T-cell (primary cell): ENCODE data around the gene SMC4. TPM values are rescaled to one million over a fixed set of nuclear protein-coding genes. Genes with fewer than 3 reads are reported as not detected.

Experiments used
- ATAC-seq, 4 experiments: fragments of 200-7000 bp in 3 of 4; fragments of 150-1000 bp in 1 of 4; cut with Tn5 transposase; replicated peaks in 1 of 4; 1 replicate in 3 of 4; 2 replicates in 1 of 4; pipeline ENCODE4 v1.10.0; 2021; ENCODE audit warnings: moderate library complexity in 3 of 4, mild to moderate bottlenecking in 2 of 4, moderate number of reproducible peaks in 1 of 4
- CTCF ChIA-PET, 2 donors: fragments of 300-600 bp; sonication (Branson Sonifier 250); formaldehyde crosslinking; loops; one replicate each; lab custom pipeline; 2022; ENCODE audit warnings: antibody characterized with exemption in 2 of 2; lab: Charles Lee
- POLR2A ChIA-PET, 2 donors: fragments of 300-600 bp; sonication (Branson Sonifier 250); formaldehyde crosslinking; loops; one replicate each; lab custom pipeline; 2022; ENCODE audit warnings: antibody characterized with exemption in 2 of 2; lab: Charles Lee
- DNase-seq, 35 experiments: peaks; one replicate each; pipeline versions ENCODE4 v3.0.0 to v3.0.0-alpha.2; 2013 to 2023
- H3K27ac ChIP-seq: one replicate; pipeline ENCODE4 v1.5.1; 2013; ENCODE audit warnings: low read length
- H3K27me3 ChIP-seq, 2 experiments: replicated peaks in 1 of 2; 1 replicate in 1 of 2; 2 replicates in 1 of 2; pipeline versions ENCODE4 v1.6.1 to v1.7.0; 2013; ENCODE audit warnings: low read length in 1 of 2, mixed read lengths in 1 of 2; ENCODE audit not compliant: control insufficient read depth in 2 of 2, insufficient read depth in 2 of 2; ENCODE audit errors: extremely low read depth in 1 of 2
- H3K36me3 ChIP-seq, 2 donors: 1 replicate in 1 of 2; 2 replicates in 1 of 2; pipeline versions ENCODE4 v1.6.1 to v1.7.0; 2013; ENCODE audit warnings: low read length in 1 of 2; ENCODE audit not compliant: control insufficient read depth in 2 of 2, insufficient read depth in 1 of 2; ENCODE audit errors: extremely low read depth in 1 of 2
- H3K4me1 ChIP-seq, 2 experiments: 1 replicate in 1 of 2; 2 replicates in 1 of 2; pipeline versions ENCODE4 v1.6.1 to v1.7.0; 2013; ENCODE audit warnings: low read length in 2 of 2, mixed read lengths in 1 of 2; ENCODE audit not compliant: insufficient read depth in 2 of 2, control insufficient read depth in 1 of 2; ENCODE audit errors: extremely low read depth in 1 of 2
- H3K4me3 ChIP-seq, 2 donors: 1 replicate in 1 of 2; 2 replicates in 1 of 2; pipeline versions ENCODE4 v1.5.1 to v1.7.0; 2013; ENCODE audit warnings: mild to moderate bottlenecking in 2 of 2, low read length in 1 of 2, moderate library complexity in 1 of 2; ENCODE audit not compliant: control insufficient read depth in 1 of 2; ENCODE audit errors: extremely low read depth in 1 of 2
- H3K9me3 ChIP-seq: 2 replicates; pipeline ENCODE4 v1.7.0; 2013
- H3K27ac Mint-ChIP-seq, 2 donors: one replicate each; pipeline ENCODE4 v1.8.0; 2020 to 2021; ENCODE audit warnings: mild to moderate bottlenecking in 2 of 2, mixed read lengths in 2 of 2
- H3K27me3 Mint-ChIP-seq, 2 donors: one replicate each; pipeline ENCODE4 v1.8.0; 2021 to 2022; ENCODE audit warnings: mixed read lengths in 2 of 2
- H3K36me3 Mint-ChIP-seq: one replicate; pipeline ENCODE4 v1.8.0; 2021; ENCODE audit warnings: mixed read lengths
- H3K4me1 Mint-ChIP-seq, 3 donors: one replicate each; pipeline ENCODE4 v1.8.0; 2020 to 2022; ENCODE audit warnings: mixed read lengths in 3 of 3, mild to moderate bottlenecking in 1 of 3
- H3K4me3 Mint-ChIP-seq, 3 donors: one replicate each; pipeline ENCODE4 v1.8.0; 2020 to 2022; ENCODE audit warnings: mild to moderate bottlenecking in 3 of 3, mixed read lengths in 3 of 3, moderate library complexity in 3 of 3
- H3K9me3 Mint-ChIP-seq, 3 donors: one replicate each; pipeline ENCODE4 v1.8.0; 2020 to 2022; ENCODE audit warnings: mixed read lengths in 3 of 3
- WGBS: methylation state at CpG from one replicate; pipeline ENCODE4 v1.1.5; 2013; ENCODE audit warnings: missing lambda C conversion rate; ENCODE audit not compliant: insufficient coverage; 5-methylcytosine and 5-hydroxymethylcytosine counted together
- total RNA-seq, 35 experiments: library from RNA in 6 of 35; stranded (reverse) in 6 of 35; fragments of 120-200 nt in 1 of 35; gene quantifications; one replicate each; pipeline versions ENCODE4 v1.2.1 to v1.2.4 and lab custom pipeline; 2013 to 2026

SMC4 gene
- total RNA-seq, 5 donors from 2014 or later (not counting 1 experiment from before 2014, with no cell fraction given) = 41.9 to 63.1 (median 51.2) TPM

DNA sequence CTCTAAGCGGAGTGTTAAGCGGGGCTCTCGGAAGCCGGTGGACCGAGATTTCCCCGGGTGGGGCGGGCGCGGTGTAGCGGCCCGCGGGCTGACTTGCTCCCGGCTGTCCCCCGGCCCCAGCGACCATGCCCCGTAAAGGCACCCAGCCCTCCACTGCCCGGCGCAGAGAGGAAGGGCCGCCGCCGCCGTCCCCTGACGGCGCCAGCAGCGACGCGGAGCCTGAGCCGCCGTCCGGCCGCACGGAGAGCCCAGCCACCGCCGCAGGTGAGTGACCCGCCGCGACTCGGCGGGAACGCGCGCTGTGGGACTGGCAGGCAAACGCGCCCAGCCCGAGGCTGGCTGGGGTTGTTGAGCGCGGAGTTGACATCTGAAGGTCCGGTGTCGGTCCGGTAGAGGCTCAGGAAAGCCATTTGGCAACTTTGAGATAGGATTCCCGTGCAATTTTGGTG, 1.3 kb downstream of the SMC4 start:
- peaks cover 48 to 60% (median 57%) of the 10 kb centered on the region in 3 donors for H3K4me1 Mint-ChIP-seq
- ATAC-seq (no peak), DNase-seq (peak in 11 of 35 experiments; percentile 1 to 38 (median 8))
- H3K9me3 Mint-ChIP-seq = no peaks in the 10 kb centered on the region
- H3K36me3 Mint-ChIP-seq = peaks cover 5% of the 10 kb centered on the region
- H3K27ac Mint-ChIP-seq = peak overlapping the region; percentile 39 to 99
- Histone ChIP-seq H3K4me3 (peak overlapping the region; percentile 65 to 100), H3K27me3 (peaks cover 0 to 9% of the 10 kb centered on the region in 2 experiments), H3K27ac (no peak overlapping the region), H3K4me1 (peaks cover 13 to 29% of the 10 kb centered on the region in 2 experiments), H3K36me3 (no peaks in the 10 kb centered on the region), H3K9me3 (no peaks in the 10 kb centered on the region)
- POLR2A ChIA-PET = interaction anchor here in 1 of 2 donors (0.5 kb wide), 1 partner anchor 38 kb away, joined by 3 read pairs; no protein-coding TSS in a partner anchor
- H3K27me3 Mint-ChIP-seq = peaks cover 3 to 11% of the 10 kb centered on the region in 2 donors
- H3K4me3 Mint-ChIP-seq = peak overlapping the region; percentile 91 to 97 (median 97)
- CTCF ChIA-PET = interaction anchor here (1.0 kb wide), 4 partner anchors 13 to 412 kb away, joined by 3 to 6 read pairs (median 4); partner anchors contain the start of gene IL12A (in 1 of the 2)
- WGBS = 1% methylated on average over 50 of the region's 51 CpGs

DNA sequence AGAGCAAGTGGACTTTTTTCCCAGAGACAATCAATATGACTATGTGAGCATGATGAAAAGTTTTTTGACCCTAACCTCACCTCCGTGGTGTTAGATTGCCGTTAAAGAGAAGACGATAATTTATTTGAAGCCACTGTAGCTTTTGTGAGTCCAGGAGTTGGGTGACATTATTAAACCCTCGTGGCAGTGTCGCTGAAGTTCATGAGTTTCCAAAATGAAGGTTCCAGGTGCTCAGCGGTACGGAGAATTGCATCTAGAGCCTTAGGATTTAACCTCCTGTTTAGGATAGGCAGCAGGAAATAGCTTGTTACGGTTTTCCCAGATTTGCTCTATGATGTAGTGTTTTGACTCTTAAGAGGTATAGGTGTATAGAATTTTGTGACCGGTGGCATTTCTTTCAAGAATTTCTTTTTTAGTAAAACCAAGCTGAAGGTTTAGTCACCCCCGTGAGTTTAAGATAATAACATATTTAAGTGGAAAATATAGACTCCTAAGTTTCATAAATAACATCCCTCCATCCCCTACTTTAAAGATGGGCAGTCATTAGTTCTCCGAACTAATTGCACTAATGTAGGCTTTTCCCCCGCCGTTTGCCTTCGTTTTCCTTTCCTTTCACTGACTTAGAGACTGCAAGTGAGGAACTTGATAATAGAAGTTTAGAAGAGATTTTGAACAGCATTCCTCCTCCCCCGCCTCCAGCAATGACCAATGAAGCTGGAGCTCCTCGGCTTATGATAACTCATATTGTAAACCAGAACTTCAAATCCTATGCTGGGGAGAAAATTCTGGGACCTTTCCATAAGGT, 2.0 kb downstream of the SMC4 start:
- POLR2A ChIA-PET = interaction anchor here in 1 of 2 donors (0.7 kb wide), 1 partner anchor 10 kb away, joined by 3 read pairs; no protein-coding TSS in a partner anchor
- no peak for ATAC-seq

GRCh38 chr3:160402221-160403027, 3.0 kb downstream of the SMC4 start:
- Mint-ChIP-seq H3K27ac (peak overlapping the region in 1 of 2 donors; percentile 50), H3K4me3 (peak overlapping the region; percentile 83 to 91 (median 89)), H3K36me3 (peaks cover 5% of the 10 kb centered on the region), H3K9me3 (no peaks in the 10 kb centered on the region), H3K4me1 (peaks cover 41 to 53% (median 49%) of the 10 kb centered on the region in 3 donors), H3K27me3 (peaks cover 3 to 11% of the 10 kb centered on the region in 2 donors)
- H3K27ac ChIP-seq = no peak overlapping the region
- WGBS = no CpG with 5 or more reads among the region's 11 CpGs
- H3K36me3 ChIP-seq = no peaks in the 10 kb centered on the region
- H3K4me3 ChIP-seq = peak overlapping the region; percentile 65 to 100
- ChIA-PET CTCF (interaction anchor here (0.9 to 1.5 kb wide), 5 partner anchors 10 to 15 kb away, joined by 3 to 5 read pairs (median 3); no protein-coding TSS in a partner anchor), POLR2A (interaction anchor here in 1 of 2 donors (1.0 to 1.1 kb wide), 3 partner anchors 13 to 39 kb away, joined by 3 to 4 read pairs (median 3); no protein-coding TSS in a partner anchor)
- peaks cover 13 to 34% of the 10 kb centered on the region in 2 experiments for H3K4me1 ChIP-seq
- DNase-seq (no peak), ATAC-seq (no peak)
- H3K27me3 ChIP-seq = peaks cover 0 to 9% of the 10 kb centered on the region in 2 experiments
- no peaks in the 10 kb centered on the region for H3K9me3 ChIP-seq

More for the DNA sequence above, 2.0 kb downstream of the SMC4 start:
- peak in 1 of 35 experiments; percentile 30 for DNase-seq
- Mint-ChIP-seq H3K36me3 (peaks cover 5% of the 10 kb centered on the region), H3K27ac (peak overlapping the region; percentile 16 to 39), H3K27me3 (peaks cover 3 to 11% of the 10 kb centered on the region in 2 donors), H3K4me1 (peaks cover 46 to 60% (median 55%) of the 10 kb centered on the region in 3 donors), H3K9me3 (no peaks in the 10 kb centered on the region), H3K4me3 (peak overlapping the region; percentile 83 to 91 (median 89))
- Histone ChIP-seq H3K4me3 (peak overlapping the region; percentile 65 to 100), H3K9me3 (no peaks in the 10 kb centered on the region), H3K36me3 (no peaks in the 10 kb centered on the region), H3K27me3 (peaks cover 0 to 9% of the 10 kb centered on the region in 2 experiments), H3K27ac (no peak overlapping the region), H3K4me1 (peaks cover 13 to 36% of the 10 kb centered on the region in 2 experiments)
- CTCF ChIA-PET = interaction anchor here in 1 of 2 donors (0.5 to 1.0 kb wide), 3 partner anchors 12 to 413 kb away, joined by 3 to 4 read pairs (median 3); partner anchors contain the start of gene IL12A
- 4% methylated on average over 7 of the region's 16 CpGs for WGBS

DNA sequence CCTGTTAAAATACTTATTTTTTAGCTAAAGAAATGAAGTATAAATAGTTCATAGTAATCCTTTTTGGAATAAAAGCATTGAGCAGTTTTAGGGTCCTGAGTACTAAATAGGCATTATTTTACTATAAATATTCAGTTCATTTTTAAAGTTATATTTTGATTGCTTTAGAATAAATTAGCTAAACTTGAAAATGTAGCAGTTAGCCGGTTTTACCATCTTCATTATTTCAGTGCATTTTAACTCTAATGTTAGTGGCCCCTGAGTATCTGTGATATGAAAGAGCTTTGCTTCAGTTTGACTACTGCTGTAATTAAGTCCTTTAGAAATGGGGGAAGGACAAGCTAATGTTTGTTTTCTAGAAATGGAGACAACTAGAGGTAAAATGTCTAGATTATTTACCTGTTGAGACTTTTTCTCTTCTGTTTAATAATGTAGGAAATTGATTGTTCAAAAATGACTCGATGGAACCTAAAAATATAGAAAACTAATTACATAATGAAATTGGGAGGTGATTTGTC, 3.6 kb downstream of the SMC4 start:
- no peak for DNase-seq
- H3K36me3 ChIP-seq = no peaks in the 10 kb centered on the region
- ATAC-seq = no peak
- WGBS = no CpG with 5 or more reads among the region's 2 CpGs
- no peaks in the 10 kb centered on the region for H3K9me3 Mint-ChIP-seq
- H3K4me1 Mint-ChIP-seq = peaks cover 36 to 50% (median 50%) of the 10 kb centered on the region in 3 donors
- ChIA-PET CTCF (interaction anchor here (0.6 to 1.5 kb wide), 6 partner anchors 9 to 17 kb away, joined by 3 to 5 read pairs (median 3); no protein-coding TSS in a partner anchor), POLR2A (interaction anchor here in 1 of 2 donors (1.0 to 1.1 kb wide), 3 partner anchors 12 to 39 kb away, joined by 3 to 4 read pairs (median 3); no protein-coding TSS in a partner anchor)
- H3K27me3 Mint-ChIP-seq = peaks cover 3 to 11% of the 10 kb centered on the region in 2 donors
- H3K4me3 Mint-ChIP-seq = peak overlapping the region; percentile 83 to 91 (median 89)
- H3K27ac ChIP-seq = no peak overlapping the region
- H3K27ac Mint-ChIP-seq = peak overlapping the region in 1 of 2 donors; percentile 15
- peaks cover 13 to 36% of the 10 kb centered on the region in 2 experiments for H3K4me1 ChIP-seq
- H3K27me3 ChIP-seq = peaks cover 0 to 9% of the 10 kb centered on the region in 2 experiments
- no peaks in the 10 kb centered on the region for H3K9me3 ChIP-seq
- H3K4me3 ChIP-seq = peak overlapping the region in 1 of 2 donors; percentile 2
- peaks cover 5% of the 10 kb centered on the region for H3K36me3 Mint-ChIP-seq

GRCh38 chr3:160403796-160404470, 4.5 kb downstream of the SMC4 start:
- CTCF ChIA-PET = interaction anchor here (0.6 to 1.5 kb wide), 5 partner anchors 8 to 16 kb away, joined by 3 to 5 read pairs (median 3); no protein-coding TSS in a partner anchor
- Mint-ChIP-seq H3K4me3 (peak overlapping the region; percentile 82 to 91 (median 83)), H3K4me1 (peaks cover 28 to 45% (median 41%) of the 10 kb centered on the region in 3 donors)

More at GRCh38 chr3:160403796-160404470, 4.5 kb downstream of the SMC4 start:
- peaks cover 3 to 11% of the 10 kb centered on the region in 2 donors for H3K27me3 Mint-ChIP-seq
- peak overlapping the region in 1 of 2 donors; percentile 39 for H3K4me3 ChIP-seq
- H3K27ac Mint-ChIP-seq = peak overlapping the region; percentile 55 to 84
- no CpG with 5 or more reads among the region's 7 CpGs for WGBS
- no peaks in the 10 kb centered on the region for H3K9me3 ChIP-seq
- no peak for ATAC-seq
- no peaks in the 10 kb centered on the region for H3K9me3 Mint-ChIP-seq
- H3K27me3 ChIP-seq = peaks cover 0 to 9% of the 10 kb centered on the region in 2 experiments
- no peak overlapping the region for H3K27ac ChIP-seq
- POLR2A ChIA-PET = interaction anchor here (0.5 to 1.1 kb wide), 2 partner anchors 16 to 20 kb away, joined by 3 read pairs; no protein-coding TSS in a partner anchor
- peaks cover 9% of the 10 kb centered on the region for H3K36me3 Mint-ChIP-seq
- DNase-seq = no peak
- H3K36me3 ChIP-seq = no peaks in the 10 kb centered on the region
- peaks cover 13 to 36% of the 10 kb centered on the region in 2 experiments for H3K4me1 ChIP-seq
